ENCODE data around the gene LAMB4. TPM values are rescaled to one million over a fixed set of nuclear protein-coding genes. Genes with fewer than 3 reads are reported as not detected.

The LAMB4 gene
- total RNA-seq, 5 donors from 2014 or later (not counting 1 experiment from before 2014, with no cell fraction given), result 0.18 TPM; not detected in 4

DNA sequence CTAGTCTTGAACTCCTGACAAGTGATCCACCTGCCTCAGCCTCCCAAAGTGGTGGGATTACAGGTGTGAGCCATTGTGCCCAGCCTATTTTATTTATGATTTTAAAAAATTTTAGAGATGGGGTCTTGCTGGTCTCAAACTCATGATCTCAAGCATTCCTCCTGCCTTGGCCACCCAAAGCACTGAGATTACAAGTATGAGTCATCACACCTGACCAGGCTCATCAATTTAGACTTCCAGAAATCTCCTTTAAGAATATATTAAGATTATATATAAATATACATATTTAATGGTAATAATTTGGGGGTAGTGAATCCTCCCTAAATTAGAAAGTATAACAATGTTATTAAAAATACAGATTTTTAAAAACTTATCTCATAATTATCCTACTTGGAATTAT is 156.3 kb downstream of the LAMB4 start:
- Mint-ChIP-seq H3K27ac (no peak overlapping the region), H3K4me3 (no peak overlapping the region), H3K9me3 (no peaks in the 10 kb centered on the region), H3K36me3 (no peaks in the 10 kb centered on the region), H3K27me3 (peaks cover 5 to 10% of the 10 kb centered on the region in 2 donors), H3K4me1 (no peaks in the 10 kb centered on the region)
- H3K36me3 ChIP-seq (ENCODE audit: control insufficient read depth in 2 of 2, extremely low read depth in 1 of 2, insufficient read depth in 1 of 2, low read length in 1 of 2), result no peaks in the 10 kb centered on the region
- no peaks in the 10 kb centered on the region for H3K4me1 ChIP-seq (ENCODE audit: control insufficient read depth in 1 of 2, extremely low read depth in 1 of 2, insufficient read depth in 2 of 2, low read length in 2 of 2)
- no peak for ATAC-seq (replicated peaks in 1 of 4)
- no peak overlapping the region for H3K27ac ChIP-seq (ENCODE audit: low read length)
- peaks cover 0 to 2% of the 10 kb centered on the region in 2 experiments for H3K27me3 ChIP-seq (replicated peaks in 1 of 2; ENCODE audit: control insufficient read depth in 2 of 2, extremely low read depth in 1 of 2, insufficient read depth in 2 of 2, low read length in 1 of 2)
- H3K4me3 ChIP-seq (ENCODE audit: control insufficient read depth in 1 of 2, extremely low read depth in 1 of 2, low read length in 1 of 2), result no peak overlapping the region
- no peak for DNase-seq
- H3K9me3 ChIP-seq, result no peaks in the 10 kb centered on the region
- CTCF ChIA-PET, result no interaction called here
- POLR2A ChIA-PET, result no interaction called here

Other genes with a start within 250 kb of the LAMB4 start
- 10 to 100 TPM; 32.3 to 63.6 (median 41.9) TPM for gene DLD, start 239.2 kb downstream of the LAMB4 start, total RNA-seq
- 1 to 10 TPM in 2 of 5 donors, under 1 TPM in 1, not detected in 2; 0.56 to 1.4 (median 1.0) TPM for gene LAMB1, start 127.2 kb downstream of the LAMB4 start, total RNA-seq

All from T-cell (primary cell).